ENCODE measurements around the gene HDAC5.
"Not testable (repeated sequence)": the region's sequence is repeated elsewhere in the genome, so short reads cannot be mapped to it uniquely, and the experiment has no call there.

Gene HDAC5

DNA sequence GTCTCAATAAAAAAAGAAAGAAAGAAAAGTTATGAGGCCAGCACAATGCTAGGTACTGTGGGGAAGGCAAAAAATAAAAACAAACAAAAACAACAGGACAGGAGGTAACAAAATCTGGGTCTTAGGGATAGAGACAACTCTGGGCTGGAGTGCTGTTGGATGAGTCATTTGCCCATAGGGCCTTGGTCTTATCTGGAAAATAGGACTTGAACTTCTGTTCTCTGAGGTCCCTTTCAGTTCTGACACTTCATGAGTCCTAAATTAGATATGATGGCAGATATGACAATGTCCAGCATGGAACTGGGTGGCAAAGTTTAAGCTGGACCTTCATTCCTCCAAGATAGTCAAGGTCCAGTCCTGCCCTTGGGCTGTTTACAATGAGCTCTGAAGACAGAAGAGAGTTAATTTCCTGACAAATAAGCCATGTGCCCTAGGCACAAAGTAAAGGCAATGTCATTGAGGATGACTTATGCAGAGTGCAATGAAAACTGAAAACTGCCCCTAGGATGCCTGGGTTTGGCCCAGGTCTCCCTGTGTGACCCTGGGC, 8.9 kb upstream of the HDAC5 start:
- Histone ChIP-seq H3K9me3 (ENCODE audit: insufficient read depth, low read depth, low read length) (no peaks in the 10 kb centered on the region), H3K4me2 (ENCODE audit: low read depth, low read length, poor library complexity, severe bottlenecking) (no peak overlapping the region), H3K36me3 (ENCODE audit: insufficient read depth, low read length) (no peaks in the 10 kb centered on the region), H3F3A (ENCODE audit: low read depth) (no peaks in the 10 kb centered on the region), H3K4me1 (ENCODE audit: insufficient read depth, low read length, poor library complexity, severe bottlenecking) (no peaks in the 10 kb centered on the region), H3K9me2 (replicated peaks; ENCODE audit: low read depth, low read length) (no peaks in the 10 kb centered on the region), H2AFZ (ENCODE audit: low read length) (no peak overlapping the region), H3K27me3 (ENCODE audit: insufficient read depth, low read length, poor library complexity, severe bottlenecking) (no peaks in the 10 kb centered on the region), H3K4me3 (ENCODE audit: low read length, poor library complexity, severe bottlenecking) (no peak overlapping the region), H3K9ac (ENCODE audit: low read depth, low read length, poor library complexity, severe bottlenecking) (no peak overlapping the region), H3K79me2 (ENCODE audit: insufficient read depth, low read length) (no peaks in the 10 kb centered on the region), H4K20me1 (ENCODE audit: insufficient read depth, low read length, poor library complexity, severe bottlenecking) (no peaks in the 10 kb centered on the region)
- TF ChIP-seq EZH2phosphoT487 (IDR thresholded peaks at IDR 0.05; ENCODE audit: borderline replicate concordance), result no peak
- TF ChIP-seq, protein P1, sequence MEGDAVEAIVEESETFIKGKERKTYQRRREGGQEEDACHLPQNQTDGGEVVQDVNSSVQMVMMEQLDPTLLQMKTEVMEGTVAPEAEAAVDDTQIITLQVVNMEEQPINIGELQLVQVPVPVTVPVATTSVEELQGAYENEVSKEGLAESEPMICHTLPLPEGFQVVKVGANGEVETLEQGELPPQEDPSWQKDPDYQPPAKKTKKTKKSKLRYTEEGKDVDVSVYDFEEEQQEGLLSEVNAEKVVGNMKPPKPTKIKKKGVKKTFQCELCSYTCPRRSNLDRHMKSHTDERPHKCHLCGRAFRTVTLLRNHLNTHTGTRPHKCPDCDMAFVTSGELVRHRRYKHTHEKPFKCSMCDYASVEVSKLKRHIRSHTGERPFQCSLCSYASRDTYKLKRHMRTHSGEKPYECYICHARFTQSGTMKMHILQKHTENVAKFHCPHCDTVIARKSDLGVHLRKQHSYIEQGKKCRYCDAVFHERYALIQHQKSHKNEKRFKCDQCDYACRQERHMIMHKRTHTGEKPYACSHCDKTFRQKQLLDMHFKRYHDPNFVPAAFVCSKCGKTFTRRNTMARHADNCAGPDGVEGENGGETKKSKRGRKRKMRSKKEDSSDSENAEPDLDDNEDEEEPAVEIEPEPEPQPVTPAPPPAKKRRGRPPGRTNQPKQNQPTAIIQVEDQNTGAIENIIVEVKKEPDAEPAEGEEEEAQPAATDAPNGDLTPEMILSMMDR (conservative IDR thresholded peaks at IDR 0.05; ENCODE audit: low read length), result no peak

DNA sequence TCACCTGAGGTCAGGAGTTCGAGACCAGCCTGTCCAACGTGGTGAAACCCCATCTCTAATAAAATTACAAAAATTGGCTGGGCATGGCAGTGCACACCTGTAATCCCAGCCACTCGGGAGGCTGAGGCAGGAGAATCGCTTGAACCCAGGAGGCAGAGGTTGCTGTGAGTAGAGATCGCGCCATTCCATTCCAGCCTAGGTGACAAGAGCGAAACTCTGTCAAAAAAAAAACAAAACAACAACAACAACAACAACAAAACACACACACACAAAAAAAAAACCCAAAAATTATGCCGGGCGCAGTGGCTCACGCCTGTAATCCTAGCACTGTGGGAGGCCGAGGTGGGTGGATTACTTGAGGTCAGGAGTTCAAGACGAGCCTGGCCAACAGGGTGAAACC, 7.9 kb upstream of the HDAC5 start:
- not testable (repeated sequence) for H2AFZ ChIP-seq (ENCODE audit: low read length); H3K4me2 ChIP-seq (ENCODE audit: low read depth, low read length, poor library complexity, severe bottlenecking); H3K4me3 ChIP-seq (ENCODE audit: low read length, poor library complexity, severe bottlenecking); H3K9me2 ChIP-seq (replicated peaks; ENCODE audit: low read depth, low read length); H4K20me1 ChIP-seq (ENCODE audit: insufficient read depth, low read length, poor library complexity, severe bottlenecking); H3K36me3 ChIP-seq (ENCODE audit: insufficient read depth, low read length); H3K79me2 ChIP-seq (ENCODE audit: insufficient read depth, low read length); H3K9me3 ChIP-seq (ENCODE audit: insufficient read depth, low read depth, low read length); H3K4me1 ChIP-seq (ENCODE audit: insufficient read depth, low read length, poor library complexity, severe bottlenecking); H3K9ac ChIP-seq (ENCODE audit: low read depth, low read length, poor library complexity, severe bottlenecking); H3K27me3 ChIP-seq (ENCODE audit: insufficient read depth, low read length, poor library complexity, severe bottlenecking); H3F3A ChIP-seq (ENCODE audit: low read depth)

DNA sequence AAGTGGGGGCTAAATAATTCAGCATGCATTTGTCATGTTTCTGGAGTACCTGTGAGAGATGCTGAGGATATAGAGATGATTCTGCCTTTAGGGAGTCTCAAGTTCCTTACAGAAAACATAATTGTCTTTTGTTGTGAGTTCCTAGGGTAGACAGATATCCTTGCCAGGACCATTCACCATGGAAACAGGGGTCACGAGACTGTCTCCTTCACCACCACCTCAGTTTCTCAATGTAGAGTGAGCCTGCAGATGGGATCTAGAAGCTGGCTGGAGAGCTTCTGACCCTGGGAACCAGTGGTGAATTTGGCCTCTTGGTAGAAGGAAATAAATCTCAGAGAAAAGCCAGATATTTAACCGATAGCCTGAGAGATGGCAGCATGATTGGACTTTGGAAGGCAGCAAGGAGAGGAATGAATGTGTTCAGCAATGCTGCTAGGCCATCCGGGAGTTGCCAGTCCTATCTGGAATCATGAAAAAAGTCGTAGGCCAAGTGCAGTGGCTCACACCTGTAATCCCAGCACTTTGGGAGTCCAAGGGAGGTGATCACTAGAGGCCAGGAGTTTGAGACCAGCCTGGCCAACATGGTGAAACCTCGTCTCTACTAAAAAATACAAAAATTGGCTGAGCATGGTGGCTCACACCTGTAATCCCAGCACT, 7.4 kb upstream of the HDAC5 start:
- H3K9ac ChIP-seq (ENCODE audit: low read depth, low read length, poor library complexity, severe bottlenecking), result no peak overlapping the region
- no peaks in the 10 kb centered on the region for H3K36me3 ChIP-seq (ENCODE audit: insufficient read depth, low read length)
- no peaks in the 10 kb centered on the region for H4K20me1 ChIP-seq (ENCODE audit: insufficient read depth, low read length, poor library complexity, severe bottlenecking)
- H3F3A ChIP-seq (ENCODE audit: low read depth), result no peaks in the 10 kb centered on the region
- H3K4me2 ChIP-seq (ENCODE audit: low read depth, low read length, poor library complexity, severe bottlenecking), result no peak overlapping the region
- no peaks in the 10 kb centered on the region for H3K79me2 ChIP-seq (ENCODE audit: insufficient read depth, low read length)
- H3K9me3 ChIP-seq (ENCODE audit: insufficient read depth, low read depth, low read length), result no peaks in the 10 kb centered on the region
- no peaks in the 10 kb centered on the region for H3K27me3 ChIP-seq (ENCODE audit: insufficient read depth, low read length, poor library complexity, severe bottlenecking)
- TF ChIP-seq EZH2phosphoT487 (IDR thresholded peaks at IDR 0.05; ENCODE audit: borderline replicate concordance), result no peak
- TF ChIP-seq, protein P1 (conservative IDR thresholded peaks at IDR 0.05; ENCODE audit: low read length), result no peak
- H3K4me3 ChIP-seq (ENCODE audit: low read length, poor library complexity, severe bottlenecking), result no peak overlapping the region
- H2AFZ ChIP-seq (ENCODE audit: low read length), result no peak overlapping the region
- H3K4me1 ChIP-seq (ENCODE audit: insufficient read depth, low read length, poor library complexity, severe bottlenecking), result no peaks in the 10 kb centered on the region
- H3K9me2 ChIP-seq (replicated peaks; ENCODE audit: low read depth, low read length), result no peaks in the 10 kb centered on the region

DNA sequence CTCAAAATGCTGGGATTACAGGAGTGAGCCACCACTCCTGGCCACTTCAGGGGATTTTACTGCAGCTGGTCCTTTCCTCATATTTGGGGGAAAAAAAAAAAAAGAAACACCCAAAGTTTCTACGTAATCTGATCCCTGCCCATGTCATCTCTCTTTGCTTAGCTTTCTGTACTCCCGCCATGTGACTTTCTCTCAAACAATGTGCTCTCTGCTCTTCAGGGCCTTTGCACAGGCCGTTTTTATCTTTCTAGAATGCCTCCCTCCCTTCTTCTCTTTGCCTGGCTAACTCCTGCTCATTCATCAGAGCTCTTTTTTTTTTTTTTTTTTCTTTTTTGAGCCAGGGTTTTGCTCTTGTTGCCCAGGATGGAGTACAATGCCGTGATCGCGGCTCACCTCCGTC, 4.9 kb upstream of the HDAC5 start:
- H3K9me3 ChIP-seq (ENCODE audit: insufficient read depth, low read depth, low read length), result no peaks in the 10 kb centered on the region
- 0 out of 2 replicates have a peak, but pooled peaks cover under 1% of the 10 kb centered on the region for H3K79me2 ChIP-seq (ENCODE audit: insufficient read depth, low read length)
- H3K4me2 ChIP-seq (ENCODE audit: low read depth, low read length, poor library complexity, severe bottlenecking), result no peak overlapping the region
- H3K4me3 ChIP-seq (ENCODE audit: low read length, poor library complexity, severe bottlenecking), result no peak overlapping the region
- H3K9ac ChIP-seq (ENCODE audit: low read depth, low read length, poor library complexity, severe bottlenecking), result no peak overlapping the region
- no peaks in the 10 kb centered on the region for H3K9me2 ChIP-seq (replicated peaks; ENCODE audit: low read depth, low read length)
- no peak for TF ChIP-seq EZH2phosphoT487 (IDR thresholded peaks at IDR 0.05; ENCODE audit: borderline replicate concordance)
- TF ChIP-seq, protein P1 (conservative IDR thresholded peaks at IDR 0.05; ENCODE audit: low read length), result no peak
- H3F3A ChIP-seq (ENCODE audit: low read depth), result no peaks in the 10 kb centered on the region
- no peaks in the 10 kb centered on the region for H3K36me3 ChIP-seq (ENCODE audit: insufficient read depth, low read length)
- no peaks in the 10 kb centered on the region for H3K27me3 ChIP-seq (ENCODE audit: insufficient read depth, low read length, poor library complexity, severe bottlenecking)
- peaks cover 5% of the 10 kb centered on the region for H3K4me1 ChIP-seq (ENCODE audit: insufficient read depth, low read length, poor library complexity, severe bottlenecking)
- no peak overlapping the region for H2AFZ ChIP-seq (ENCODE audit: low read length)
- no peaks in the 10 kb centered on the region for H4K20me1 ChIP-seq (ENCODE audit: insufficient read depth, low read length, poor library complexity, severe bottlenecking)

All from Loucy (cell line).